WTC11 (cell line): Measurements from ENCODE around the gene MEIOSIN. TPM values are rescaled to one million over a fixed set of nuclear protein-coding genes. Genes with fewer than 3 reads are reported as not detected.

ENCODE experiments used
- ATAC-seq: fragments of 200-7000 bp; cut with Tn5 transposase; 2 replicates; pipeline ENCODE4 v1.10.0; 2021; ENCODE audit warnings: mild to moderate bottlenecking, moderate library complexity
- CTCF ChIA-PET: fragments of 300-600 bp; sonication (Branson Sonifier 250); formaldehyde crosslinking; loops from one replicate; lab custom pipeline; 2021; ENCODE audit warnings: antibody characterized with exemption; lab: Charles Lee
- POLR2A ChIA-PET: fragments of 350-600 bp; sonication (Branson Sonifier 250); formaldehyde crosslinking; loops from one replicate; lab custom pipeline; 2021; ENCODE audit warnings: antibody characterized with exemption; lab: Charles Lee
- DNase-seq: peaks from one replicate; pipeline ENCODE4 v3.0.0; 2021; ENCODE audit warnings: low spot score
- H3K27ac Mint-ChIP-seq: 2 replicates; pipeline ENCODE4 v1.8.0; 2021; ENCODE audit warnings: mixed read lengths
- H3K27me3 Mint-ChIP-seq: 2 replicates; pipeline ENCODE4 v1.8.0; 2021; ENCODE audit warnings: low read depth, mild to moderate bottlenecking, moderate library complexity, mixed read lengths
- H3K36me3 Mint-ChIP-seq: 2 replicates; pipeline ENCODE4 v1.8.0; 2021; ENCODE audit warnings: mixed read lengths
- H3K4me1 Mint-ChIP-seq: 2 replicates; pipeline ENCODE4 v1.8.0; 2022; ENCODE audit warnings: mixed read lengths
- H3K4me3 Mint-ChIP-seq: 2 replicates; pipeline ENCODE4 v1.8.0; 2021; ENCODE audit warnings: mild to moderate bottlenecking, moderate library complexity, mixed read lengths
- H3K9me3 Mint-ChIP-seq: 2 replicates; pipeline ENCODE4 v1.8.0; 2021; ENCODE audit warnings: mixed read lengths
- FOXP1 ChIP-seq: sonication (generic); formaldehyde crosslinking; IDR thresholded peaks from 2 replicates; pipeline ENCODE4 v1.8.0; 2022; ENCODE audit warnings: missing genetic modification reagents, mild to moderate bottlenecking, moderate library complexity, borderline replicate concordance
- JUN ChIP-seq: sonication (generic); formaldehyde crosslinking; IDR thresholded peaks from 2 replicates; pipeline ENCODE4 v1.8.0; 2023; ENCODE audit warnings: mild to moderate bottlenecking, missing genetic modification reagents
- KAT7 ChIP-seq: sonication (generic); formaldehyde crosslinking; IDR thresholded peaks from 2 replicates; pipeline ENCODE4 v1.8.1; 2023; ENCODE audit warnings: missing genetic modification reagents, mild to moderate bottlenecking, borderline replicate concordance
- NFATC4 ChIP-seq: fragments of 250-450 bp; sonication (Bioruptor Pico); IDR thresholded peaks from 2 replicates; pipeline ENCODE4 v1.9.0; 2021; ENCODE audit warnings: mild to moderate bottlenecking
- NFYB ChIP-seq: sonication (generic); formaldehyde crosslinking; conservative IDR thresholded peaks from 2 replicates; pipeline ENCODE4 v1.8.0; 2022; ENCODE audit warnings: low read depth, missing genetic modification reagents
- PRRX2 ChIP-seq: fragments of 250-450 bp; sonication (Bioruptor Pico); IDR thresholded peaks from 2 replicates; pipeline ENCODE4 v1.8.0; 2021; ENCODE audit warnings: mild to moderate bottlenecking
- SP1 ChIP-seq: sonication (generic); formaldehyde crosslinking; conservative IDR thresholded peaks from 2 replicates; pipeline ENCODE4 v1.8.1; 2022; ENCODE audit warnings: missing genetic modification reagents
- ZNF219 ChIP-seq: sonication (generic); formaldehyde crosslinking; IDR thresholded peaks from 2 replicates; pipeline ENCODE4 v1.8.0; 2023; ENCODE audit warnings: missing genetic modification reagents, mild to moderate bottlenecking, borderline replicate concordance
- ZNF263 ChIP-seq: sonication (generic); formaldehyde crosslinking; IDR thresholded peaks from 2 replicates; pipeline ENCODE4 v1.8.1; 2022; ENCODE audit warnings: low read depth, mild to moderate bottlenecking, moderate library complexity, missing genetic modification reagents
- ZNF416 ChIP-seq: fragments of 250-450 bp; sonication (Bioruptor Pico); IDR thresholded peaks from 2 replicates; pipeline ENCODE4 v1.9.0; 2021; ENCODE audit warnings: mild to moderate bottlenecking, inconsistent platforms
- total RNA-seq: library from RNA; stranded (reverse); gene quantifications from 3 replicates; pipeline ENCODE4 v1.2.3, GENCODE V29; 2021
- TF ChIP-seq, protein P1 (sequence below): sonication (generic); formaldehyde crosslinking; IDR thresholded peaks from 2 replicates; pipeline ENCODE4 v1.8.0; 2023; ENCODE audit warnings: mild to moderate bottlenecking, missing genetic modification reagents
- TF ChIP-seq, protein P2 (sequence below): sonication (generic); formaldehyde crosslinking; conservative IDR thresholded peaks from 2 replicates; pipeline ENCODE4 v1.8.1; 2022; ENCODE audit warnings: mild to moderate bottlenecking, missing genetic modification reagents
- TF ChIP-seq, protein P3 (sequence below): fragments of 250-450 bp; sonication (Bioruptor Pico); IDR thresholded peaks from 2 replicates; pipeline ENCODE4 v2.1.2; 2022; ENCODE audit warnings: mild to moderate bottlenecking, moderate library complexity
- TF ChIP-seq, protein P4 (sequence below): sonication (generic); formaldehyde crosslinking; conservative IDR thresholded peaks from 2 replicates; pipeline ENCODE4 v1.8.1; 2023; ENCODE audit warnings: mild to moderate bottlenecking, low read depth, missing genetic modification reagents, moderate library complexity

The MEIOSIN gene
- total RNA-seq, 1 experiment from 2014 or later: not detected

DNA sequence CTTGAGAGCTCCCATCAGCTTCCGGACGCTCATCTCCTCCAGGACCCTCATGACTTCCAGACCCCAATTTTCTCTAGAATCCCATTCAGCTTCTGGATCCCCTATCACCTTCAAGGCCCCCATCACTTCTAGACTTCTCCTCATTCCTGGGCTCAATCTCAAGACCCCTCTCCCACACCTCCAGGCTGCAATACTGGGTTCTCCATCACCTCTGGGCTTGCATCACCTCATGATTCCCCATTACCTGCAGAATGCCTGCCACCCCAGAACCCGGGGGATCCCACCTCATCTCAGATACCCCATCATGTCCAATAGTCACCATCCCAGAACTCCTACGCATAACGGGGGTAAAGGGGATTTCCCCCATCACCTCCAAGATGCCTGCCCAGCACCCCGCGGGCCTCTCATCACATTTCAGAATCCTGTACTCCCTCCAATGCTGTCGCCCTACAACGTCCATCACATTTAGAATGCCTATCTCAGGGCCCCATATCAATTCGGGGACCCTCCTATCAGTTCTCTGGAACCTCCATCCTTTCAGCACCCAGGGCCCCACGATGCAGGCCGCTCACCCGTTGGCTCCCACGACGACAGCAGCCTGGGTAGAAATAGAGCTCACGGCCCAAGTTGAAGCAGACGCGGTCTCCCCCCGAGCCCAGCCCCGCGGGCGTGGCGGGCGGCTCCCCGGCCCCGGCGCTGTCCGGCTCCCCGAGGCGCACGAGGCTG, 58.7 kb downstream of the MEIOSIN start (continued):
- TF ChIP-seq, protein P1, sequence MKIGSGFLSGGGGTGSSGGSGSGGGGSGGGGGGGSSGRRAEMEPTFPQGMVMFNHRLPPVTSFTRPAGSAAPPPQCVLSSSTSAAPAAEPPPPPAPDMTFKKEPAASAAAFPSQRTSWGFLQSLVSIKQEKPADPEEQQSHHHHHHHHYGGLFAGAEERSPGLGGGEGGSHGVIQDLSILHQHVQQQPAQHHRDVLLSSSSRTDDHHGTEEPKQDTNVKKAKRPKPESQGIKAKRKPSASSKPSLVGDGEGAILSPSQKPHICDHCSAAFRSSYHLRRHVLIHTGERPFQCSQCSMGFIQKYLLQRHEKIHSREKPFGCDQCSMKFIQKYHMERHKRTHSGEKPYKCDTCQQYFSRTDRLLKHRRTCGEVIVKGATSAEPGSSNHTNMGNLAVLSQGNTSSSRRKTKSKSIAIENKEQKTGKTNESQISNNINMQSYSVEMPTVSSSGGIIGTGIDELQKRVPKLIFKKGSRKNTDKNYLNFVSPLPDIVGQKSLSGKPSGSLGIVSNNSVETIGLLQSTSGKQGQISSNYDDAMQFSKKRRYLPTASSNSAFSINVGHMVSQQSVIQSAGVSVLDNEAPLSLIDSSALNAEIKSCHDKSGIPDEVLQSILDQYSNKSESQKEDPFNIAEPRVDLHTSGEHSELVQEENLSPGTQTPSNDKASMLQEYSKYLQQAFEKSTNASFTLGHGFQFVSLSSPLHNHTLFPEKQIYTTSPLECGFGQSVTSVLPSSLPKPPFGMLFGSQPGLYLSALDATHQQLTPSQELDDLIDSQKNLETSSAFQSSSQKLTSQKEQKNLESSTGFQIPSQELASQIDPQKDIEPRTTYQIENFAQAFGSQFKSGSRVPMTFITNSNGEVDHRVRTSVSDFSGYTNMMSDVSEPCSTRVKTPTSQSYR (CRISPR knock-in tag): no peak
- TF ChIP-seq, protein P2, sequence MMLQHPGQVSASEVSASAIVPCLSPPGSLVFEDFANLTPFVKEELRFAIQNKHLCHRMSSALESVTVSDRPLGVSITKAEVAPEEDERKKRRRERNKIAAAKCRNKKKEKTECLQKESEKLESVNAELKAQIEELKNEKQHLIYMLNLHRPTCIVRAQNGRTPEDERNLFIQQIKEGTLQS (CRISPR knock-in tag): no peak
- TF ChIP-seq, protein P3, sequence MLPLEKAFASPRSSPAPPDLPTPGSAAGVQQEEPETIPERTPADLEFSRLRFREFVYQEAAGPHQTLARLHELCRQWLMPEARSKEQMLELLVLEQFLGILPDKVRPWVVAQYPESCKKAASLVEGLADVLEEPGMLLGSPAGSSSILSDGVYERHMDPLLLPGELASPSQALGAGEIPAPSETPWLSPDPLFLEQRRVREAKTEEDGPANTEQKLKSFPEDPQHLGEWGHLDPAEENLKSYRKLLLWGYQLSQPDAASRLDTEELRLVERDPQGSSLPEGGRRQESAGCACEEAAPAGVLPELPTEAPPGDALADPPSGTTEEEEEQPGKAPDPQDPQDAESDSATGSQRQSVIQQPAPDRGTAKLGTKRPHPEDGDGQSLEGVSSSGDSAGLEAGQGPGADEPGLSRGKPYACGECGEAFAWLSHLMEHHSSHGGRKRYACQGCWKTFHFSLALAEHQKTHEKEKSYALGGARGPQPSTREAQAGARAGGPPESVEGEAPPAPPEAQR (CRISPR knock-in tag): no peak
- TF ChIP-seq NFATC4 (CRISPR knock-in tag): no peak
- TF ChIP-seq, all 79 proteins: peak for 0

DNA sequence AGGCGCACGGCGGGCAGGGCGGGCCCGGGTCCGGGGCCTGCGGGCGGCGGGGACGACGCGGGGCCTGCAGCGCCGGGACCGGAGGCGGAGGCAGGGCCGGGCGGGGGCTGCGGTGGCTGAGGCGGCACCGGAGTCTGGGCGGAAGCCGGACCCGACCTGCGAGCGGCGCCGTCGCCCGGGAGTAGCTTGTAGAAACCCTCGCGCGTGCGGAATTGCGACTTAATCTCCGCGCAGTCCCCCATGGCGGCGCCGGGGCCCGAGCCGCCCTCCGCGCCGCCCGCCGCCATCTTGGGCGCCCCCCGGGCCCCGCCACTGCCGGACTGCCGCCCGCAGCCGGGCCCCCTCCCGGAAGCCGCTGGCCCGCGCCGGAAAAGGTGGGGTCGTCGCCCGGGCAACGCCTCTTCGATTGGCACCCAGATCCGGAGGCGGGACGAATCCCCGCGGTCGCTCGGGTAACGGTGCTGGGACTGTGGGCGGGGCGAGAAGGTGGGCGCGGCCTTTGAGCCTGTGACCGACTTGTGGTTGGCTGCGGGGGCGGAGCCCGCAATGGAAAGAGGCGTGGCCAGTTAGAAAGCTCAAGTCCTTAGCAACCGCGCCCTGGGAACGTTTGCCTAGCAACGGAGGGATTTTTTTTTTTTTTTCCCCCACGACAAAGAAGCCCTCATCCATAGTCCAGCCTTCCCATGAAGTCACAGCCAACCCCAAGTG, 59.4 kb downstream of the MEIOSIN start, which contains the start of gene DMWD:
Gene DMWD, minus strand, starts transcription at position 376 of the 708 bp plus-strand sequence. Its CDS starts 89 bp downstream, at position 287.
- H3K9me3 Mint-ChIP-seq: no peaks in the 10 kb centered on the region
- TF ChIP-seq, protein P4, sequence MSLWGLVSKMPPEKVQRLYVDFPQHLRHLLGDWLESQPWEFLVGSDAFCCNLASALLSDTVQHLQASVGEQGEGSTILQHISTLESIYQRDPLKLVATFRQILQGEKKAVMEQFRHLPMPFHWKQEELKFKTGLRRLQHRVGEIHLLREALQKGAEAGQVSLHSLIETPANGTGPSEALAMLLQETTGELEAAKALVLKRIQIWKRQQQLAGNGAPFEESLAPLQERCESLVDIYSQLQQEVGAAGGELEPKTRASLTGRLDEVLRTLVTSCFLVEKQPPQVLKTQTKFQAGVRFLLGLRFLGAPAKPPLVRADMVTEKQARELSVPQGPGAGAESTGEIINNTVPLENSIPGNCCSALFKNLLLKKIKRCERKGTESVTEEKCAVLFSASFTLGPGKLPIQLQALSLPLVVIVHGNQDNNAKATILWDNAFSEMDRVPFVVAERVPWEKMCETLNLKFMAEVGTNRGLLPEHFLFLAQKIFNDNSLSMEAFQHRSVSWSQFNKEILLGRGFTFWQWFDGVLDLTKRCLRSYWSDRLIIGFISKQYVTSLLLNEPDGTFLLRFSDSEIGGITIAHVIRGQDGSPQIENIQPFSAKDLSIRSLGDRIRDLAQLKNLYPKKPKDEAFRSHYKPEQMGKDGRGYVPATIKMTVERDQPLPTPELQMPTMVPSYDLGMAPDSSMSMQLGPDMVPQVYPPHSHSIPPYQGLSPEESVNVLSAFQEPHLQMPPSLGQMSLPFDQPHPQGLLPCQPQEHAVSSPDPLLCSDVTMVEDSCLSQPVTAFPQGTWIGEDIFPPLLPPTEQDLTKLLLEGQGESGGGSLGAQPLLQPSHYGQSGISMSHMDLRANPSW (CRISPR knock-in tag): no peak
- TF ChIP-seq FOXP1 (CRISPR knock-in tag) (0 out of 2 replicates have a peak, but pooled peaks have one; percentile 37), ZNF263 (CRISPR knock-in tag) (no peak), NFYB (CRISPR knock-in tag) (peak; percentile 43; the same call in 1 of the 2 replicates), KAT7 (CRISPR knock-in tag) (0 out of 2 replicates have a peak, but pooled peaks have one; percentile 70), PRRX2 (CRISPR knock-in tag) (0 out of 2 replicates have a peak, but pooled peaks have one; percentile 30), ZNF219 (CRISPR knock-in tag) (peak; percentile 14; the same call in 1 of the 2 replicates), SP1 (CRISPR knock-in tag) (peak; percentile 90), JUN (CRISPR knock-in tag) (no peak; the same call in 1 of the 2 replicates), ZNF416 (CRISPR knock-in tag) (peak; percentile 88; the same call in 1 of the 2 replicates)
- DNase-seq (peak; percentile 100), ATAC-seq (peak; percentile 98)
- peak within 1 kb of the TSS; percentile 61 for H3K27ac Mint-ChIP-seq
- H3K4me1 Mint-ChIP-seq: peaks cover 17% of the 10 kb centered on the region
- peaks cover 20% of the 10 kb centered on the region for H3K36me3 Mint-ChIP-seq
- H3K4me3 Mint-ChIP-seq: peak within 1 kb of the TSS; percentile 91
- CTCF ChIA-PET: interaction anchor here (0.6 to 4.9 kb wide), 14 partner anchors 10 to 307 kb away, joined by 3 to 43 read pairs (median 4); partner anchors contain the start of genes DMPK, FOXA3, RSPH6A and SIX5
- H3K27me3 Mint-ChIP-seq: peaks cover 33% of the 10 kb centered on the region
- POLR2A ChIA-PET: interaction anchor here (0.6 to 1.2 kb wide), 10 partner anchors 10 to 84 kb away, joined by 3 to 6 read pairs (median 4); partner anchors contain the start of genes DMPK, FBXO46 and SIX5
